H9 (cell line): Measurements from ENCODE around the gene ZNF212. TPM values are rescaled to one million over a fixed set of nuclear protein-coding genes. Genes with fewer than 3 reads are reported as not detected.

ENCODE experiments used
- DNase-seq: peaks from one replicate; pipeline ENCODE4 v3.0.0-alpha.2; 2017
- H2AFZ ChIP-seq: one replicate; pipeline ENCODE4 v1.6.1; 2013; ENCODE audit warnings: mild to moderate bottlenecking, low read length, control low read depth, moderate library complexity
- H2AK5ac ChIP-seq: 2 replicates; pipeline ENCODE4 v1.6.1; 2013; ENCODE audit warnings: low read length, control low read depth, mixed read lengths; ENCODE audit not compliant: insufficient read length
- H2BK120ac ChIP-seq: one replicate; pipeline ENCODE4 v1.6.1; 2013; ENCODE audit warnings: low read depth, mild to moderate bottlenecking, low read length, control low read depth, inconsistent platforms; ENCODE audit not compliant: poor library complexity, severe bottlenecking
- H2BK12ac ChIP-seq: 2 replicates; pipeline ENCODE4 v1.6.1; 2013; ENCODE audit warnings: low read length, control low read depth, mixed read lengths, low read depth; ENCODE audit not compliant: insufficient read length
- H2BK15ac ChIP-seq: 2 replicates; pipeline ENCODE4 v1.6.1; 2013; ENCODE audit warnings: low read depth, low read length, control low read depth
- H2BK20ac ChIP-seq: one replicate; pipeline ENCODE4 v1.6.1; 2013; ENCODE audit warnings: low read depth, mild to moderate bottlenecking, low read length, control low read depth, inconsistent platforms; ENCODE audit not compliant: poor library complexity, severe bottlenecking
- H2BK5ac ChIP-seq: 2 replicates; pipeline ENCODE4 v1.6.1; 2013; ENCODE audit warnings: low read length, control low read depth, mixed read lengths; ENCODE audit not compliant: insufficient read length
- H3K14ac ChIP-seq: 2 replicates; pipeline ENCODE4 v1.6.1; 2013; ENCODE audit warnings: low read length, control low read depth; ENCODE audit not compliant: insufficient read depth
- H3K18ac ChIP-seq: 2 replicates; pipeline ENCODE4 v1.6.1; 2013; ENCODE audit warnings: low read depth, mild to moderate bottlenecking, mixed read lengths, low read length, control low read depth; ENCODE audit not compliant: insufficient read length
- H3K23ac ChIP-seq: 2 replicates; pipeline ENCODE4 v1.6.1; 2013; ENCODE audit warnings: low read length, control low read depth, mixed read lengths, low read depth; ENCODE audit not compliant: insufficient read length
- H3K23me2 ChIP-seq: 2 replicates; pipeline ENCODE4 v1.6.1; 2013; ENCODE audit warnings: low read depth, mild to moderate bottlenecking, mixed read lengths, low read length, control low read depth; ENCODE audit not compliant: insufficient read length, poor library complexity, severe bottlenecking
- H3K27ac ChIP-seq: 2 replicates; pipeline ENCODE4 v1.5.1; 2013; ENCODE audit warnings: low read length, control low read depth, mixed read lengths, low read depth; ENCODE audit not compliant: insufficient read length
- H3K27me3 ChIP-seq: 2 replicates; pipeline ENCODE4 v1.6.1; 2013; ENCODE audit warnings: low read length, control low read depth, inconsistent platforms; ENCODE audit not compliant: insufficient read depth
- H3K4ac ChIP-seq: 2 replicates; pipeline ENCODE4 v1.6.1; 2013; ENCODE audit warnings: low read depth, mild to moderate bottlenecking, control low read depth, inconsistent platforms, low read length, moderate library complexity
- H3K4me1 ChIP-seq: 2 replicates; pipeline ENCODE4 v1.6.1; 2013; ENCODE audit warnings: low read length, control low read depth, inconsistent platforms; ENCODE audit not compliant: insufficient read depth
- H3K4me2 ChIP-seq: 2 replicates; pipeline ENCODE4 v1.6.1; 2013; ENCODE audit warnings: low read length, control low read depth, mixed read lengths; ENCODE audit not compliant: insufficient read length, insufficient read depth
- H3K56ac ChIP-seq: 2 replicates; pipeline ENCODE4 v1.6.1; 2013; ENCODE audit warnings: low read depth, mild to moderate bottlenecking, mixed read lengths, low read length, control low read depth; ENCODE audit not compliant: insufficient read length
- H3K79me1 ChIP-seq: 2 replicates; pipeline ENCODE4 v1.6.1; 2013; ENCODE audit warnings: low read depth, mild to moderate bottlenecking, moderate library complexity, low read length, control low read depth, inconsistent platforms; ENCODE audit not compliant: insufficient read depth, poor library complexity, severe bottlenecking
- H3K79me2 ChIP-seq: 2 replicates; pipeline ENCODE4 v1.6.1; 2013; ENCODE audit warnings: low read length, control low read depth, inconsistent platforms; ENCODE audit not compliant: insufficient read depth
- H3K9ac ChIP-seq: 2 replicates; pipeline ENCODE4 v1.6.1; 2013; ENCODE audit warnings: low read length, control low read depth, mixed read lengths; ENCODE audit not compliant: insufficient read length; ENCODE audit errors: extremely low read depth
- H3K9me3 ChIP-seq: one replicate; pipeline ENCODE4 v1.6.1; 2013; ENCODE audit warnings: low read depth, low read length, inconsistent platforms; ENCODE audit not compliant: control insufficient read depth
- H3T11ph ChIP-seq: one replicate; pipeline ENCODE4 v1.6.1; 2013; ENCODE audit warnings: mild to moderate bottlenecking, low read length, control low read depth, inconsistent platforms
- H4K20me1 ChIP-seq: one replicate; pipeline ENCODE4 v1.6.1; 2013; ENCODE audit not compliant: control insufficient read depth, insufficient read length, insufficient read depth
- H4K5ac ChIP-seq: 2 replicates; pipeline ENCODE4 v1.6.1; 2013; ENCODE audit warnings: low read depth, mild to moderate bottlenecking, mixed read lengths, low read length, control low read depth; ENCODE audit not compliant: insufficient read length
- H4K8ac ChIP-seq: replicated peaks from 2 replicates; pipeline ENCODE4 v1.6.1; 2013; ENCODE audit warnings: low read length, control low read depth, mixed read lengths, low read depth; ENCODE audit not compliant: insufficient read length
- H4K91ac ChIP-seq: 2 replicates; pipeline ENCODE4 v1.6.1; 2013; ENCODE audit warnings: low read depth, mild to moderate bottlenecking, moderate library complexity, mixed read lengths, low read length, control low read depth; ENCODE audit not compliant: insufficient read length
- H3K27ac Mint-ChIP-seq, 3 experiments: 2 replicates in 2 of 3; 3 replicates in 1 of 3; pipeline ENCODE4 v1.8.0; 2020 to 2021; ENCODE audit warnings: mixed read lengths in 3 of 3, mild to moderate bottlenecking in 1 of 3, moderate library complexity in 1 of 3
- H3K27me3 Mint-ChIP-seq: 2 replicates; pipeline ENCODE4 v1.8.0; 2021; ENCODE audit warnings: low read depth, mild to moderate bottlenecking, moderate library complexity, mixed read lengths
- H3K36me3 Mint-ChIP-seq, 3 experiments: 2 replicates in 2 of 3; 3 replicates in 1 of 3; pipeline ENCODE4 v1.8.0; 2020 to 2021; ENCODE audit warnings: low read depth in 3 of 3, mixed read lengths in 3 of 3; ENCODE audit not compliant: insufficient read depth in 1 of 3
- H3K4me1 Mint-ChIP-seq, 2 experiments: 2 replicates each; pipeline ENCODE4 v1.8.0; 2020; ENCODE audit warnings: mixed read lengths in 2 of 2
- H3K4me3 Mint-ChIP-seq, 2 experiments: 2 replicates in 1 of 2; 3 replicates in 1 of 2; pipeline ENCODE4 v1.8.0; 2020 to 2021; ENCODE audit warnings: mild to moderate bottlenecking in 2 of 2, mixed read lengths in 2 of 2, moderate library complexity in 1 of 2
- H3K9me3 Mint-ChIP-seq, 2 experiments: 2 replicates in 1 of 2; 3 replicates in 1 of 2; pipeline ENCODE4 v1.8.0; 2020; ENCODE audit warnings: mild to moderate bottlenecking in 2 of 2, mixed read lengths in 2 of 2, moderate library complexity in 1 of 2
- WGBS: extraction: QIAGEN DNeasy Blood & Tissue Kit; methylation state at CpG from one replicate; pipeline ENCODE4 v1.1.7; 2013; ENCODE audit warnings: missing lambda C conversion rate, low lambda C conversion rate, mixed read lengths; ENCODE audit not compliant: insufficient read length; ENCODE audit errors: extremely low coverage; 5-methylcytosine and 5-hydroxymethylcytosine counted together
- total RNA-seq: library from RNA; stranded (reverse); gene quantifications from 2 replicates; pipeline ENCODE4 v1.2.1, GENCODE V29; 2021
- TF ChIP-seq, protein P1 (sequence below): fragments of 200-600 bp; sonication (generic); conservative IDR thresholded peaks from 3 replicates; pipeline ENCODE4 v1.8.0; 2021; ENCODE audit warnings: antibody characterized with exemption, mild to moderate bottlenecking

The ZNF212 gene
- total RNA-seq, 1 experiment from 2014 or later: 21.1 TPM

DNA sequence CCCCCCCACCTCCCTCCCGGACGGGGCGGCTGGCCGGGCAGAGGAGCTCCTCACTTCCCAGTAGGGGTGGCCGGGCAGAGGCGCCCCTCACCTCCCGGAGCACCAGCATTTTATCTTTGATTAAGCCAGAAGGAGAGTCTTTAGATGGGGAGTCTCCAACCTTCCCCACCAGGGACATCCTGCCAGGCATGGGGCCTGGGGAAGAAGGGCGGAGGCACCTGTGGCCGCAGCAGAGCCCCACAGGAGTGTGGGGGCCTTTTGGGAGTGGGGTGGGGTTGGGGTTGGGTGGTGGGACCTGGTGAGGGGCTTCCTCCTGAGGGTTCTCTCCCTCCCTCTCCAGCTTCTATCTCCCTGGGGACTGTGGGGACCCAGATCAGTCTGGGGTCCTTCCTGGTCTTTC, 40.7 kb downstream of the ZNF212 start:
- no peaks in the 10 kb centered on the region for H4K20me1 ChIP-seq
- peaks cover 27 to 46% (median 44%) of the 10 kb centered on the region in 3 experiments; a peak in 6 of 7 replicates for H3K36me3 Mint-ChIP-seq

More for the DNA sequence above, 40.7 kb downstream of the ZNF212 start:
- H2BK120ac ChIP-seq: no peak overlapping the region
- no peak overlapping the region for H2BK20ac ChIP-seq
- no peak overlapping the region for H3K56ac ChIP-seq
- H2BK5ac ChIP-seq: no peak overlapping the region
- no peaks in the 10 kb centered on the region; the same call in 1 of the 2 replicates for H3K4me1 ChIP-seq
- H3K18ac ChIP-seq: no peak overlapping the region
- H3K27ac Mint-ChIP-seq: no peak overlapping the region; a peak in 1 of 7 replicates
- H3K9me3 ChIP-seq: no peaks in the 10 kb centered on the region
- H3K27me3 ChIP-seq: no peaks in the 10 kb centered on the region
- no peak overlapping the region for H3K4me2 ChIP-seq
- H3K4me3 Mint-ChIP-seq: no peak overlapping the region
- H3K4ac ChIP-seq: no peak overlapping the region
- H4K8ac ChIP-seq: no peak overlapping the region
- H3T11ph ChIP-seq: no peak overlapping the region
- no peak overlapping the region for H4K91ac ChIP-seq
- H3K79me2 ChIP-seq: no peaks in the 10 kb centered on the region
- no peak overlapping the region for H3K14ac ChIP-seq
- H2BK15ac ChIP-seq: no peak overlapping the region
- TF ChIP-seq, protein P1, sequence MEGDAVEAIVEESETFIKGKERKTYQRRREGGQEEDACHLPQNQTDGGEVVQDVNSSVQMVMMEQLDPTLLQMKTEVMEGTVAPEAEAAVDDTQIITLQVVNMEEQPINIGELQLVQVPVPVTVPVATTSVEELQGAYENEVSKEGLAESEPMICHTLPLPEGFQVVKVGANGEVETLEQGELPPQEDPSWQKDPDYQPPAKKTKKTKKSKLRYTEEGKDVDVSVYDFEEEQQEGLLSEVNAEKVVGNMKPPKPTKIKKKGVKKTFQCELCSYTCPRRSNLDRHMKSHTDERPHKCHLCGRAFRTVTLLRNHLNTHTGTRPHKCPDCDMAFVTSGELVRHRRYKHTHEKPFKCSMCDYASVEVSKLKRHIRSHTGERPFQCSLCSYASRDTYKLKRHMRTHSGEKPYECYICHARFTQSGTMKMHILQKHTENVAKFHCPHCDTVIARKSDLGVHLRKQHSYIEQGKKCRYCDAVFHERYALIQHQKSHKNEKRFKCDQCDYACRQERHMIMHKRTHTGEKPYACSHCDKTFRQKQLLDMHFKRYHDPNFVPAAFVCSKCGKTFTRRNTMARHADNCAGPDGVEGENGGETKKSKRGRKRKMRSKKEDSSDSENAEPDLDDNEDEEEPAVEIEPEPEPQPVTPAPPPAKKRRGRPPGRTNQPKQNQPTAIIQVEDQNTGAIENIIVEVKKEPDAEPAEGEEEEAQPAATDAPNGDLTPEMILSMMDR: no peak
- H3K27ac ChIP-seq: no peak overlapping the region
- H3K23ac ChIP-seq: no peak overlapping the region
- no CpG with 5 or more reads among the region's 9 CpGs for WGBS
- H3K27me3 Mint-ChIP-seq: peaks cover 10% of the 10 kb centered on the region
- H4K5ac ChIP-seq: no peak overlapping the region
- peaks cover 5% of the 10 kb centered on the region for H3K23me2 ChIP-seq
- H2AK5ac ChIP-seq: no peak overlapping the region
- no peaks in the 10 kb centered on the region for H3K79me1 ChIP-seq
- H3K9me3 Mint-ChIP-seq: no peaks in the 10 kb centered on the region; a peak in 1 of 5 replicates
- H2AFZ ChIP-seq: no peak overlapping the region
- no peak for DNase-seq
- no peak overlapping the region for H2BK12ac ChIP-seq
- no peak overlapping the region for H3K9ac ChIP-seq
- peaks cover 6 to 9% of the 10 kb centered on the region in 2 experiments for H3K4me1 Mint-ChIP-seq
